SK-N-SH treated with all-trans-retinoic acid at 6 μM for 48 hours (cell line): ENCODE data around the gene GH1.

Experiments
- ATAC-seq: fragments of 200-7000 bp; cut with Tn5 transposase; 3 replicates; pipeline ENCODE4 v1.9.1; 2020; ENCODE audit warnings: mild to moderate bottlenecking, moderate library complexity
- ARNTL ChIP-seq: fragments of 450-650 bp; formaldehyde crosslinking; IDR thresholded peaks from 2 replicates; pipeline ENCODE4 v1.5.0; 2020; ENCODE audit warnings: low read depth, mild to moderate bottlenecking, moderate library complexity, borderline replicate concordance
- BACH2 ChIP-seq: fragments of 250-450 bp; sonication (Bioruptor Pico); IDR thresholded peaks from 2 replicates; pipeline ENCODE4 v1.9.0; 2021; ENCODE audit warnings: mild to moderate bottlenecking, borderline replicate concordance
- CSDC2 ChIP-seq: fragments of 250-450 bp; sonication (Bioruptor Pico); IDR thresholded peaks from 2 replicates; pipeline ENCODE4 v1.5.0; 2020; ENCODE audit warnings: mild to moderate bottlenecking, moderate library complexity
- ESRRG ChIP-seq: fragments of 250-450 bp; sonication (Bioruptor Pico); IDR thresholded peaks from 2 replicates; pipeline ENCODE4 v1.6.1; 2021; ENCODE audit warnings: mild to moderate bottlenecking
- GLIS3 ChIP-seq: fragments of 250-450 bp; sonication (Bioruptor Pico); IDR thresholded peaks from 2 replicates; pipeline ENCODE4 v1.5.0; 2020; ENCODE audit warnings: mild to moderate bottlenecking, moderate library complexity
- ISL1 ChIP-seq: fragments of 250-450 bp; sonication (Bioruptor Pico); IDR thresholded peaks from 2 replicates; pipeline ENCODE4 v2.1.2; 2022; ENCODE audit warnings: mild to moderate bottlenecking, moderate library complexity
- PPARA ChIP-seq: fragments of 250-450 bp; sonication (Bioruptor Pico); IDR thresholded peaks from 2 replicates; pipeline ENCODE4 v1.5.0; 2020; ENCODE audit warnings: mild to moderate bottlenecking, borderline replicate concordance
- RARB ChIP-seq: fragments of 250-450 bp; sonication (Bioruptor Pico); IDR thresholded peaks from 2 replicates; pipeline ENCODE4 v1.8.0; 2021; ENCODE audit warnings: mild to moderate bottlenecking, moderate library complexity
- SNAI2 ChIP-seq: fragments of 250-450 bp; sonication (Bioruptor Pico); IDR thresholded peaks from 2 replicates; pipeline ENCODE4 v1.5.0; 2020; ENCODE audit warnings: mild to moderate bottlenecking, moderate library complexity
- TCF4 ChIP-seq: fragments of 250-450 bp; sonication (Bioruptor Pico); IDR thresholded peaks from 2 replicates; pipeline ENCODE4 v1.8.0; 2021; ENCODE audit warnings: mild to moderate bottlenecking, moderate library complexity, borderline replicate concordance
- ZC3H10 ChIP-seq: fragments of 250-450 bp; sonication (Bioruptor Pico); IDR thresholded peaks from 2 replicates; pipeline ENCODE4 v1.5.1; 2021; ENCODE audit warnings: mild to moderate bottlenecking, moderate library complexity
- ZFP3 ChIP-seq: fragments of 250-450 bp; sonication (Bioruptor Pico); IDR thresholded peaks from 2 replicates; pipeline ENCODE4 v1.5.0; 2020; ENCODE audit warnings: mild to moderate bottlenecking, moderate library complexity
- ZFP30 ChIP-seq: fragments of 450-650 bp; formaldehyde crosslinking; IDR thresholded peaks from 2 replicates; pipeline ENCODE4 v1.5.0; 2022; ENCODE audit warnings: mild to moderate bottlenecking, moderate library complexity
- ZNF70 ChIP-seq: fragments of 450-650 bp; formaldehyde crosslinking; IDR thresholded peaks from 2 replicates; pipeline ENCODE4 v1.5.0; 2020; ENCODE audit warnings: mild to moderate bottlenecking, moderate library complexity
- ZNF8 ChIP-seq: fragments of 450-650 bp; formaldehyde crosslinking; IDR thresholded peaks from 2 replicates; pipeline ENCODE4 v1.5.0; 2020; ENCODE audit warnings: mild to moderate bottlenecking, moderate library complexity
- TF ChIP-seq, protein P1 (sequence below): fragments of 250-450 bp; sonication (Bioruptor Pico); IDR thresholded peaks from 2 replicates; pipeline ENCODE4 v1.8.0; 2020; ENCODE audit warnings: mild to moderate bottlenecking, moderate library complexity, borderline replicate concordance
- TF ChIP-seq, protein P2 (sequence below): fragments of 250-450 bp; sonication (Bioruptor Pico); IDR thresholded peaks from 2 replicates; pipeline ENCODE4 v1.8.0; 2021; ENCODE audit warnings: low read depth, mild to moderate bottlenecking, moderate library complexity, borderline replicate concordance
- TF ChIP-seq, protein P3 (sequence below): fragments of 250-450 bp; sonication (Bioruptor Pico); IDR thresholded peaks from 2 replicates; pipeline ENCODE4 v1.5.1; 2021; ENCODE audit warnings: mild to moderate bottlenecking, moderate library complexity
- TF ChIP-seq, protein P4 (sequence below): fragments of 250-450 bp; sonication (Bioruptor Pico); IDR thresholded peaks from 2 replicates; pipeline ENCODE4 v1.5.0; 2020; ENCODE audit warnings: mild to moderate bottlenecking, moderate library complexity

GH1 gene

DNA sequence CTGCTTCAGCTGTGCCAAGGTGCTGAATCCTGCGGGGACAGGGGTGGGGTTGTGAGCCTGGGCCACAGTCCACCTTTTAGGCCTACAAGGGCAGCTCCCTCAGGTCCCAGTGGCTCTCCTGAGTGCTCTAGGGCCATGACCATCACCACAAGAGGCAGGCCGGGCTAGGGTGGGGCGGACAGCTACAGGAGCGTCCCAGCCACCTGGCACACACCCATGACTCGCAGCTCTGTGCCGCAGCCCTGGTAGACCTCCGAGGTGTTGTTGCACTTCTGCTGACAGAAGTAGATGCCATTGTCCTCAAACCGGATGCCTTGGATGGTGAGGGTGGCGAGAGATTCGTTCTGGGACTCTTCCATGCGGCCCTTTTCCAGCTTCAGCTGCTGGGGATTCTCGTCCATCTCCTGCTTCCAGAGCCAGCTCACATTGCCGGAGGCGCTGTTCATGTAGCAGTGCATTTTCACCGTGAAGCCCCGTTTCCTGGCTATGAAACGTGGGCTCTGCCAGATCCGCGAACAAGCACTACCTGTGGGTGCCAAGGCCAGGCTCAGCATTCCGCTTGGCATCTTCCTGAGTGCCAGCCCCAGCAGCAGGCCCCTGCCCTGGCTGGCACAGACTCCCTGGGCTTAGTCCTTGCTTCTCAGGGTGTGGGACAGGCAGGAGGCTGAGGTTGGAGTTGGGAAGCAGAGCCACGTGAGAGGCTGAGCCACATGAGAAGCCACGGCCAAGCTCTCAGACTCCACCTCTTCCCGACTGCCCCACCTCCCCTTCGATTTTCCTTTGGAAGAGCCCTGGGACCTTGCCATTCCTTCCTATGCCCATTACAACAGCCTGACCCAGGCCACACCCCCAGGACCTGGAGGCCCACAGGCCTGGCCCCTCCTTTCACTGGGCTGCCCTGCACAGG, 11.5 kb upstream of the GH1 start:
- no peak for TF ChIP-seq RARB (CRISPR knock-in tag)
- TF ChIP-seq, protein P1, sequence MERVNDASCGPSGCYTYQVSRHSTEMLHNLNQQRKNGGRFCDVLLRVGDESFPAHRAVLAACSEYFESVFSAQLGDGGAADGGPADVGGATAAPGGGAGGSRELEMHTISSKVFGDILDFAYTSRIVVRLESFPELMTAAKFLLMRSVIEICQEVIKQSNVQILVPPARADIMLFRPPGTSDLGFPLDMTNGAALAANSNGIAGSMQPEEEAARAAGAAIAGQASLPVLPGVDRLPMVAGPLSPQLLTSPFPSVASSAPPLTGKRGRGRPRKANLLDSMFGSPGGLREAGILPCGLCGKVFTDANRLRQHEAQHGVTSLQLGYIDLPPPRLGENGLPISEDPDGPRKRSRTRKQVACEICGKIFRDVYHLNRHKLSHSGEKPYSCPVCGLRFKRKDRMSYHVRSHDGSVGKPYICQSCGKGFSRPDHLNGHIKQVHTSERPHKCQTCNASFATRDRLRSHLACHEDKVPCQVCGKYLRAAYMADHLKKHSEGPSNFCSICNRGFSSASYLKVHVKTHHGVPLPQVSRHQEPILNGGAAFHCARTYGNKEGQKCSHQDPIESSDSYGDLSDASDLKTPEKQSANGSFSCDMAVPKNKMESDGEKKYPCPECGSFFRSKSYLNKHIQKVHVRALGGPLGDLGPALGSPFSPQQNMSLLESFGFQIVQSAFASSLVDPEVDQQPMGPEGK (CRISPR knock-in tag) = no peak
- TF ChIP-seq TCF4 = no peak
- no peak for TF ChIP-seq ARNTL (CRISPR knock-in tag)
- no peak for TF ChIP-seq ZFP3 (CRISPR knock-in tag)
- no peak for TF ChIP-seq GLIS3 (CRISPR knock-in tag)
- no peak for TF ChIP-seq ISL1
- TF ChIP-seq PPARA = no peak
- no peak for TF ChIP-seq ZFP30 (CRISPR knock-in tag)
- TF ChIP-seq, protein P2, sequence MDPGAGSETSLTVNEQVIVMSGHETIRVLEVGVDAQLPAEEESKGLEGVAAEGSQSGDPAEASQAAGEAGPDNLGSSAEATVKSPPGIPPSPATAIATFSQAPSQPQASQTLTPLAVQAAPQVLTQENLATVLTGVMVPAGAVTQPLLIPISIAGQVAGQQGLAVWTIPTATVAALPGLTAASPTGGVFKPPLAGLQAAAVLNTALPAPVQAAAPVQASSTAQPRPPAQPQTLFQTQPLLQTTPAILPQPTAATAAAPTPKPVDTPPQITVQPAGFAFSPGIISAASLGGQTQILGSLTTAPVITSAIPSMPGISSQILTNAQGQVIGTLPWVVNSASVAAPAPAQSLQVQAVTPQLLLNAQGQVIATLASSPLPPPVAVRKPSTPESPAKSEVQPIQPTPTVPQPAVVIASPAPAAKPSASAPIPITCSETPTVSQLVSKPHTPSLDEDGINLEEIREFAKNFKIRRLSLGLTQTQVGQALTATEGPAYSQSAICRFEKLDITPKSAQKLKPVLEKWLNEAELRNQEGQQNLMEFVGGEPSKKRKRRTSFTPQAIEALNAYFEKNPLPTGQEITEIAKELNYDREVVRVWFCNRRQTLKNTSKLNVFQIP (CRISPR knock-in tag) = no peak
- TF ChIP-seq ZNF8 = no peak
- TF ChIP-seq ZNF70 = no peak
- no peak for TF ChIP-seq ESRRG (CRISPR knock-in tag)
- no peak for ATAC-seq

DNA sequence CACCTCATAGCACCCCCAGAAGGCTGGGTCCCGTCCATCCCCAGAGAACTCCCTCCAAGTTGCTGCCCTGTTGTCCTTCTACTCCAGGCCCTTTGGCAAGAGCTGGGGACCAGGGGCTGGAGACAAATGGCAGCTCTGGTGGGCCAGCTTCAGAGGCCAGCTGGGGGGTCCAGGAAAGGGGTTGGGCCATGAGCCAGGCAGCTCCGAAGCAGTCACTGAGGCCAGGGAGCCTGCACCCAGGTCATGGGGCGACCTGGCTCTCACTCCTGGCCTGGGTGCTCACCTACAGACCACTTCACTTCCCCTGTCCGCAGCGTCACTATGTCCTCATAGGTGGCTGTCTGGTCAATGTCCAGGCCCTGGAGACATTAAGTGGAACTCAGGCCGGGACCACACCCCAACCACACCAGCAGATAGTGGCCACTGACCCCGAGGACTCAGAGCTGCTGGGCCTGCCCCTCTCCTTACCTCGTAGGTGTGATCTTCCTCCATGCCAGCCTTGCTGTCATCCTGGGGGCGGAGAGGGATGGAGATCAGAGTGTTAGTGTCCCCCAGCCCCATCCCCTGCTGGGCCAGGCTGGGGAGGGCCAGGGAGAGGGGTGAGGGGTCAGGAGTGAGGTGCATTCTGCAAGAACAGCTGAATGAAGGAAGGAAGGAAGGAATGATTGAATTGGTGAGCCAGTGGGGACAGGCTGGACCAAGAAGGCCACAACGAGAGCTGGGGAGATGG, 10.5 kb upstream of the GH1 start:
- TF ChIP-seq, protein P1 (CRISPR knock-in tag) = no peak
- no peak for TF ChIP-seq TCF4
- TF ChIP-seq ZNF70 = no peak
- TF ChIP-seq, protein P3, sequence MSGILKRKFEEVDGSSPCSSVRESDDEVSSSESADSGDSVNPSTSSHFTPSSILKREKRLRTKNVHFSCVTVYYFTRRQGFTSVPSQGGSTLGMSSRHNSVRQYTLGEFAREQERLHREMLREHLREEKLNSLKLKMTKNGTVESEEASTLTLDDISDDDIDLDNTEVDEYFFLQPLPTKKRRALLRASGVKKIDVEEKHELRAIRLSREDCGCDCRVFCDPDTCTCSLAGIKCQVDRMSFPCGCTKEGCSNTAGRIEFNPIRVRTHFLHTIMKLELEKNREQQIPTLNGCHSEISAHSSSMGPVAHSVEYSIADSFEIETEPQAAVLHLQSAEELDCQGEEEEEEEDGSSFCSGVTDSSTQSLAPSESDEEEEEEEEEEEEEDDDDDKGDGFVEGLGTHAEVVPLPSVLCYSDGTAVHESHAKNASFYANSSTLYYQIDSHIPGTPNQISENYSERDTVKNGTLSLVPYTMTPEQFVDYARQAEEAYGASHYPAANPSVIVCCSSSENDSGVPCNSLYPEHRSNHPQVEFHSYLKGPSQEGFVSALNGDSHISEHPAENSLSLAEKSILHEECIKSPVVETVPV (CRISPR knock-in tag) = no peak
- no peak for TF ChIP-seq ZFP3 (CRISPR knock-in tag)
- no peak for TF ChIP-seq ZC3H10 (CRISPR knock-in tag)
- no peak for TF ChIP-seq ISL1
- TF ChIP-seq PPARA = no peak
- TF ChIP-seq ARNTL (CRISPR knock-in tag) = no peak
- TF ChIP-seq BACH2 = no peak
- TF ChIP-seq SNAI2 = no peak
- no peak for TF ChIP-seq GLIS3 (CRISPR knock-in tag)
- no peak for TF ChIP-seq ZFP30 (CRISPR knock-in tag)
- TF ChIP-seq CSDC2 (CRISPR knock-in tag) = no peak
- no peak for TF ChIP-seq ESRRG (CRISPR knock-in tag)
- TF ChIP-seq RARB (CRISPR knock-in tag) = no peak
- TF ChIP-seq ZNF8 = no peak
- TF ChIP-seq, protein P4, sequence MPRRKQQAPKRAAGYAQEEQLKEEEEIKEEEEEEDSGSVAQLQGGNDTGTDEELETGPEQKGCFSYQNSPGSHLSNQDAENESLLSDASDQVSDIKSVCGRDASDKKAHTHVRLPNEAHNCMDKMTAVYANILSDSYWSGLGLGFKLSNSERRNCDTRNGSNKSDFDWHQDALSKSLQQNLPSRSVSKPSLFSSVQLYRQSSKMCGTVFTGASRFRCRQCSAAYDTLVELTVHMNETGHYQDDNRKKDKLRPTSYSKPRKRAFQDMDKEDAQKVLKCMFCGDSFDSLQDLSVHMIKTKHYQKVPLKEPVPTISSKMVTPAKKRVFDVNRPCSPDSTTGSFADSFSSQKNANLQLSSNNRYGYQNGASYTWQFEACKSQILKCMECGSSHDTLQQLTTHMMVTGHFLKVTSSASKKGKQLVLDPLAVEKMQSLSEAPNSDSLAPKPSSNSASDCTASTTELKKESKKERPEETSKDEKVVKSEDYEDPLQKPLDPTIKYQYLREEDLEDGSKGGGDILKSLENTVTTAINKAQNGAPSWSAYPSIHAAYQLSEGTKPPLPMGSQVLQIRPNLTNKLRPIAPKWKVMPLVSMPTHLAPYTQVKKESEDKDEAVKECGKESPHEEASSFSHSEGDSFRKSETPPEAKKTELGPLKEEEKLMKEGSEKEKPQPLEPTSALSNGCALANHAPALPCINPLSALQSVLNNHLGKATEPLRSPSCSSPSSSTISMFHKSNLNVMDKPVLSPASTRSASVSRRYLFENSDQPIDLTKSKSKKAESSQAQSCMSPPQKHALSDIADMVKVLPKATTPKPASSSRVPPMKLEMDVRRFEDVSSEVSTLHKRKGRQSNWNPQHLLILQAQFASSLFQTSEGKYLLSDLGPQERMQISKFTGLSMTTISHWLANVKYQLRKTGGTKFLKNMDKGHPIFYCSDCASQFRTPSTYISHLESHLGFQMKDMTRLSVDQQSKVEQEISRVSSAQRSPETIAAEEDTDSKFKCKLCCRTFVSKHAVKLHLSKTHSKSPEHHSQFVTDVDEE (CRISPR knock-in tag) = no peak
- ATAC-seq = no peak
